HG02763 (cell line): ENCODE data around the gene MAP3K10.

Source experiments
- ATAC-seq: cut with Tn5 transposase; IDR thresholded peaks from one replicate; pipeline ENCODE4 v1.9.1; 2021; ENCODE audit warnings: mild to moderate bottlenecking, moderate library complexity; ENCODE audit not compliant: unreplicated experiment

The MAP3K10 gene

GRCh38 chr19:40232949-40233810, 42.0 kb downstream of the MAP3K10 start:
- no peak for ATAC-seq

GRCh38 chr19:40233811-40234389, 42.7 kb downstream of the MAP3K10 start:
- no peak for ATAC-seq

GRCh38 chr19:40234429-40235237, 43.4 kb downstream of the MAP3K10 start:
- ATAC-seq, result no peak

GRCh38 chr19:40235238-40236025, 44.2 kb downstream of the MAP3K10 start:
- no peak for ATAC-seq

GRCh38 chr19:40236026-40236355, 44.8 kb downstream of the MAP3K10 start:
- ATAC-seq, result no peak

GRCh38 chr19:40236366-40236765, 45.1 kb downstream of the MAP3K10 start:
- ATAC-seq, result no peak

GRCh38 chr19:40237791-40238190, 46.6 kb downstream of the MAP3K10 start:
- no peak for ATAC-seq

- no peak for ATAC-seq
Measured at GRCh38 chr19:40238775-40239174, 47.5 kb downstream of the MAP3K10 start.

- ATAC-seq, result no peak
Measured at GRCh38 chr19:40239415-40240226, 48.4 kb downstream of the MAP3K10 start.

GRCh38 chr19:40240332-40240731, 49.1 kb downstream of the MAP3K10 start:
- ATAC-seq, result no peak

GRCh38 chr19:40241125-40241808, 50.0 kb downstream of the MAP3K10 start:
- ATAC-seq, result no peak

GRCh38 chr19:40241809-40242384, 50.7 kb downstream of the MAP3K10 start:
- no peak for ATAC-seq

- no peak for ATAC-seq
Measured at GRCh38 chr19:40242480-40242879, 51.3 kb downstream of the MAP3K10 start.

GRCh38 chr19:40243181-40243580, 52.0 kb downstream of the MAP3K10 start:
- ATAC-seq, result no peak

- ATAC-seq, result no peak
Measured at GRCh38 chr19:40244579-40245317, 53.5 kb downstream of the MAP3K10 start.

GRCh38 chr19:40245506-40246128, 54.4 kb downstream of the MAP3K10 start:
- no peak for ATAC-seq

- ATAC-seq, result no peak
Measured at GRCh38 chr19:40246292-40247073, 55.3 kb downstream of the MAP3K10 start.
